ENCODE data around the gene KDM4C. TPM values are rescaled to one million over a fixed set of nuclear protein-coding genes. Genes with fewer than 3 reads are reported as not detected.

The KDM4C gene
- total and polyA plus RNA-seq, 2 of the 8 experiments (the other 6 are each of a cell fraction or from before 2014, with no cell fraction given) = 13.0 to 26.1 TPM

DNA sequence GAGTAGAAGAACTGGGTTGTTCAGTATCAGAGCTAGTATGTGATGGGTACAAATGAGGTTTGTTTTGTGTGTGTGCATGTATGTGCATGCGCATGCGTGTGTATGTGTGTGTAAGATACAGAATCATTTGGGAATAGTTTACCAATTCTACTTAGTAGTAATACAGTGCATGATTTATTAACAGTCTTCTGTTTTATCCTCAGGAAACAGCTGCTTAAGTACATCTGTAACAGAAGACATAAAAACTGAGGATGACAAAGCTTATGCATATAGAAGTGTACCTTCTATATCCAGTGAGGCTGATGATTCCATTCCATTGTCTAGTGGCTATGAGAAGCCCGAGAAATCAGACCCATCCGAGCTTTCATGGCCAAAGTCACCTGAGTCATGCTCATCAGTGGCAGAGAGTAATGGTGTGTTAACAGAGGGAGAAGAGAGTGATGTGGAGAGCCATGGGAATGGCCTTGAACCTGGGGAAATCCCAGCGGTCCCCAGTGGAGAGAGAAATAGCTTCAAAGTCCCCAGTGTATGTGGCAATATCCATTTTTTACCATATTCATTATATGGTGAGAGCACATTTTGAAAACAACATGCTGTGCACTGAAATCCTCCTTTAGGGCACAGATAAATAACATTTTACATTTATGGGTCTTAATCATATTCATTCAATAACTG is 228.5 kb downstream of the KDM4C start:
- Histone ChIP-seq H3K56ac (replicated peaks; ENCODE audit: insufficient read length, low read depth, low read length) (no peak overlapping the region), H2BK20ac (ENCODE audit: low read length) (no peak overlapping the region), H3K79me1 (ENCODE audit: low read depth, low read length) (no peaks in the 10 kb centered on the region), H3K27ac (ENCODE audit: low read depth, low read length) (no peak overlapping the region), H2BK15ac (ENCODE audit: low read length) (no peak overlapping the region), H3K23ac (ENCODE audit: insufficient read length) (no peak overlapping the region), H3K4me1 (replicated peaks in 1 of 4; ENCODE audit: control insufficient read depth in 3 of 4, insufficient read depth in 4 of 4, low read length in 3 of 4) (peaks cover 0 to 2% (median 1%) of the 10 kb centered on the region in 4 experiments; a peak in 2 of 7 replicates), H3K14ac (ENCODE audit: insufficient read length) (no peak overlapping the region), H3K9ac (replicated peaks in 1 of 4; ENCODE audit: extremely low read depth in 1 of 4, low read depth in 3 of 4, low read length in 3 of 4) (no peak overlapping the region), H2BK12ac (ENCODE audit: low read depth, low read length) (no peak overlapping the region), H2BK120ac (replicated peaks; ENCODE audit: low read depth, low read length) (no peak overlapping the region), H3K79me2 (ENCODE audit: control insufficient read depth in 1 of 2, insufficient read depth in 2 of 2, low read length in 2 of 2) (no peaks in the 10 kb centered on the region), H4K8ac (ENCODE audit: extremely low read depth, insufficient read depth, low read length) (no peak overlapping the region), H3K36me3 (ENCODE audit: control insufficient read depth in 2 of 4, insufficient read depth in 4 of 4, low read length in 3 of 4) (peaks cover 0 to 10% (median 5%) of the 10 kb centered on the region in 4 experiments; a peak in 4 of 8 replicates), H3K4ac (replicated peaks; ENCODE audit: insufficient read length, low read depth, low read length) (no peak overlapping the region), H4K5ac (ENCODE audit: insufficient read length, low read depth, low read length) (no peak overlapping the region), H2AFZ (ENCODE audit: low read length) (no peak overlapping the region), H3K9me3 (ENCODE audit: insufficient read depth in 2 of 2, low read depth in 1 of 2, low read length in 1 of 2) (no peaks in the 10 kb centered on the region), H4K20me1 (replicated peaks in 1 of 2; ENCODE audit: control insufficient read depth in 1 of 2, insufficient read depth in 2 of 2, low read length in 2 of 2) (no peaks in the 10 kb centered on the region), H3K4me2 (ENCODE audit: insufficient read depth in 1 of 2, low read depth in 2 of 2, low read length in 2 of 2) (no peak overlapping the region), H2AK5ac (ENCODE audit: low read depth, low read length) (no peak overlapping the region), H3K4me3 (ENCODE audit: extremely low read depth in 1 of 4, insufficient read depth in 2 of 4, low read depth in 3 of 4, low read length in 4 of 4) (no peak overlapping the region), H2BK5ac (ENCODE audit: low read depth, low read length) (no peak overlapping the region), H4K91ac (replicated peaks; ENCODE audit: insufficient read length, low read length) (no peak overlapping the region), H3K18ac (ENCODE audit: extremely low read depth, low read length) (no peak overlapping the region), H3K27me3 (replicated peaks in 1 of 4; ENCODE audit: control insufficient read depth in 3 of 4, extremely low read depth in 1 of 4, insufficient read depth in 3 of 4, low read length in 3 of 4) (no peaks in the 10 kb centered on the region), H3K23me2 (ENCODE audit: low read depth, low read length) (peaks cover 2% of the 10 kb centered on the region; the same call in 1 of the 2 replicates)
- WGBS, 2 experiments (ENCODE audit: extremely low coverage in 1 of 2, insufficient coverage in 1 of 2, insufficient read length in 1 of 2, insufficient replicate concordance in 2 of 2, low coverage in 1 of 2, low lambda C conversion rate in 2 of 2, missing lambda C conversion rate in 1 of 2) = 81% methylated on average over 5 of the region's 5 CpGs; no CpG with 5 or more reads in 1 of the 2 experiments
- FAIRE-seq = no peak
- DNase-seq (ENCODE audit: low read depth in 1 of 2, low spot score in 2 of 2) = no peak
- POLR2A ChIA-PET (ENCODE audit: partially characterized antibody) = interaction anchor here (1.1 kb wide), 1 partner anchor 315 kb away, joined by 3 read pairs; no protein-coding TSS in a partner anchor
- CTCF ChIA-PET (ENCODE audit: partially characterized antibody) = interaction anchor here (0.6 to 2.0 kb wide), 4 partner anchors 15 to 392 kb away, joined by 3 to 6 read pairs (median 4); no protein-coding TSS in a partner anchor

Data from H1 (cell line).